Epithelial cell of esophagus (primary cell): ENCODE data around the gene ASNSD1.

ENCODE experiments used
- DNase-seq: peaks from one replicate; pipeline ENCODE4 v3.0.0; 2010; ENCODE audit warnings: low read depth
- H3K4me3 ChIP-seq: 2 replicates; pipeline ENCODE4 v1.5.1; 2011; ENCODE audit warnings: mild to moderate bottlenecking, low read length, control low read depth
- TF ChIP-seq, protein P1 (sequence below): IDR thresholded peaks from 2 replicates; pipeline ENCODE4 v1.5.1; 2011; ENCODE audit warnings: low read depth, mild to moderate bottlenecking, low read length, control low read depth, inconsistent platforms; ENCODE audit not compliant: insufficient read depth; ENCODE audit errors: missing control alignments

Gene ASNSD1

GRCh38 chr2:189661148-189661956, at the start of gene ASNSD1:
ASNSD1 (plus strand) TSS chr2:189661459; CDS start chr2:189666133, 4,674 bp downstream.
- TF ChIP-seq, protein P1, sequence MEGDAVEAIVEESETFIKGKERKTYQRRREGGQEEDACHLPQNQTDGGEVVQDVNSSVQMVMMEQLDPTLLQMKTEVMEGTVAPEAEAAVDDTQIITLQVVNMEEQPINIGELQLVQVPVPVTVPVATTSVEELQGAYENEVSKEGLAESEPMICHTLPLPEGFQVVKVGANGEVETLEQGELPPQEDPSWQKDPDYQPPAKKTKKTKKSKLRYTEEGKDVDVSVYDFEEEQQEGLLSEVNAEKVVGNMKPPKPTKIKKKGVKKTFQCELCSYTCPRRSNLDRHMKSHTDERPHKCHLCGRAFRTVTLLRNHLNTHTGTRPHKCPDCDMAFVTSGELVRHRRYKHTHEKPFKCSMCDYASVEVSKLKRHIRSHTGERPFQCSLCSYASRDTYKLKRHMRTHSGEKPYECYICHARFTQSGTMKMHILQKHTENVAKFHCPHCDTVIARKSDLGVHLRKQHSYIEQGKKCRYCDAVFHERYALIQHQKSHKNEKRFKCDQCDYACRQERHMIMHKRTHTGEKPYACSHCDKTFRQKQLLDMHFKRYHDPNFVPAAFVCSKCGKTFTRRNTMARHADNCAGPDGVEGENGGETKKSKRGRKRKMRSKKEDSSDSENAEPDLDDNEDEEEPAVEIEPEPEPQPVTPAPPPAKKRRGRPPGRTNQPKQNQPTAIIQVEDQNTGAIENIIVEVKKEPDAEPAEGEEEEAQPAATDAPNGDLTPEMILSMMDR = peak; percentile 97
- peak within 1 kb of the TSS; percentile 99 for H3K4me3 ChIP-seq
- peak; percentile 99 for DNase-seq

DNA sequence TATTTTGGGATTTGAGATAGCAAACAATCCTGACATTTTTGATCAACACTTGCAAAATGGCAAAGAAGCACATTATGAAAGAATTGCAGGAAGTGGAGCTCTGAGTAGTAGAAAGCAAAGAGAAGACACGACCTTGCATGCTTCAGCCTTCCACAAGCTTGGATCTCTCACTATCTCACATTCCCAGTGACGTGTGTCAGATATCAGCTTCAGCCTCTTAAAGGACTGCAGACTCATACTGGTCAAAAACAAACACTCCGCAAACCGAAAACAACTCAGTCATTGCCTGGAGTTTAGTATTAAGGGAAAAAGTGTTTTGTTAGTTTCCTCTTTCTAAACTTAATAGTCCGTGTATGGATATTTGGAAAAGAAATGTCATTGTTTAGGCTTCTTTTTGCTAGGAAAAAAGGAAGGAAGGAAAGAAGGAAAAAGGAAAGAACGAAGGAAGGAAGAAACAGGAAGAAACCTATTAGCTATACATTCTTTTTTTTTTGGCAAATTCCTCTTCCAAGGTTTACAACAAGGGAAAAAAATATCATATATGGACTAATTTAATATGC, 48.1 kb upstream of the ASNSD1 start:
- DNase-seq = peak; percentile 89
- peak overlapping the region; percentile 21 for H3K4me3 ChIP-seq
- TF ChIP-seq, protein P1 = no peak

DNA sequence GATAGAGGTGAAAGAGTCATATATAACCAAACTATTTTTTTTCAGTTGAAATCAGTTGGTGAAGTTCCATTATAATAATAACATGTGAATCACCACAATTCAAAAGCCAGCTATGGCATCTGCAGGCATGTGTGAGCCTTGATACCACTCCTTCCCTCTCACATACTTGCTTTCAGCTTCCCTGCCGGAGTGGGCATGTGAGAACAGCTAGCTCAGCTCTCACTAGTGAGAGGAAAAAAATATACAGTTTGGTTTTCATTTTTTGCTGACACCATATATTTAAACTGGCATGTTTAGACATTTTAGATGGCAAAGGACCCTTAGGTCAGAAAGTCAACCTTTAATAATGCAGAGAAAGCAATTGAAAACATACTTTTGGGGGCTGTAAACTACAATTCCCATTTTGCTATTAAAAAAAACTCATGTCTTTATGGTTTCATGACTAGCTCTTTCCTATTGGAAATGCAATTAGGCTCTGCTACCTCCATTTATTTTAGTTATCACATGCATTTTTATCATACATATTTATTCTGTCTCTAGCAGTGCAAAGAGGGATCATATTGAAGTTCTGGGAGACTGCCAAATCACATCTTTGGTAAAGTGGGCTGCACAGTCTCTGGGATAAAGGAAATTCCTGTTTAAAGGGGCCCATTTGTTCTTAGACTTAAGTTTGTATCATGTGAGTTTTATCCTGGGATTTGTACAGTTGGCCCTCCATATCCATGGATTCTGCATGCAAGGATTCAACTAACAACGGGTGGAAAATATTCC, 47.4 kb upstream of the ASNSD1 start:
- peak; percentile 86 for DNase-seq
- no peak overlapping the region for H3K4me3 ChIP-seq
- TF ChIP-seq, protein P1 = no peak

- TF ChIP-seq, protein P1 = no peak
- no peak overlapping the region for H3K4me3 ChIP-seq
- DNase-seq = peak; percentile 68
Measured at GRCh38 chr2:189614585-189614984, 46.7 kb upstream of the ASNSD1 start.

- DNase-seq = no peak
- TF ChIP-seq, protein P1 = no peak
- H3K4me3 ChIP-seq = no peak overlapping the region
Measured at GRCh38 chr2:189618197-189618596, 43.1 kb upstream of the ASNSD1 start.

DNA sequence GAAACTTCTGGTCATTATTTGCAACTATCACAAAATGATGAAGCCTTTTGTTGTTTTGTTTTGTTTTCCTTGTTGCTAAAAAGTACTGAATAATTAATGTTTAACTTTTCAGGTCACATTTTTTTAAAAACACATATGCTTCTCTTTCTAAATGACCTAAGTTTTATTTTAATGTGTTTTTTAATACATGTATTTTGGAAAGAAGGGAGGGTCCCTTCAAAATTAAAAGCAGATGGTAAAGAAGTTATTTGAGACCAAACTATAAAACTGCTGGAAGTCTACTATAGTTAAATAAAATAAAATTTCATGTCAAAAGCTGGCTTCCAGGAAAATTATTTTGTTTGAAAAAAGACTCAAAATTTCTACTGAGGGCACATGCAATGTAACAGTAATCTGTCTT, 39.5 kb upstream of the ASNSD1 start:
- TF ChIP-seq, protein P1 = no peak
- H3K4me3 ChIP-seq = no peak overlapping the region
- DNase-seq = no peak
